Fibroblast of lung (primary cell): ENCODE measurements around the gene MRTO4. TPM values are rescaled to one million over a fixed set of nuclear protein-coding genes. Genes with fewer than 3 reads are reported as not detected.

Experiments used
- DNase-seq, 2 donors: peaks; one replicate each; pipeline versions ENCODE4 v3.0.0 to v3.0.0-alpha.2; 2010; ENCODE audit warnings: low read depth in 2 of 2
- H2AFZ ChIP-seq: 2 replicates; pipeline ENCODE4 v1.5.1; 2012; ENCODE audit warnings: low read length, control low read depth, inconsistent platforms
- H3K27ac ChIP-seq: 2 replicates; pipeline ENCODE4 v1.5.1; 2011; ENCODE audit warnings: low read length, control low read depth; ENCODE audit not compliant: insufficient read depth
- H3K27me3 ChIP-seq: 2 replicates; pipeline ENCODE4 v1.5.1; 2011; ENCODE audit warnings: mild to moderate bottlenecking, low read length; ENCODE audit not compliant: control insufficient read depth, insufficient read depth
- H3K36me3 ChIP-seq: 2 replicates; pipeline ENCODE4 v1.5.1; 2011; ENCODE audit warnings: low read length; ENCODE audit not compliant: control insufficient read depth, insufficient read depth
- H3K4me1 ChIP-seq: 2 replicates; pipeline ENCODE4 v1.5.1; 2011; ENCODE audit warnings: low read length; ENCODE audit not compliant: control insufficient read depth, insufficient read depth; ENCODE audit errors: extremely low read depth
- H3K4me2 ChIP-seq: 2 replicates; pipeline ENCODE4 v1.5.1; 2011; ENCODE audit warnings: low read length, control low read depth; ENCODE audit not compliant: insufficient read depth; ENCODE audit errors: extremely low read depth
- H3K4me3 ChIP-seq, 4 experiments: fragments of 200-600 bp in 1 of 4; sonication (generic) in 1 of 4; replicated peaks in 1 of 4; 2 replicates each; pipeline ENCODE4 v1.5.1; 2011 to 2016; ENCODE audit warnings: low read length in 4 of 4, low read depth in 3 of 4, mild to moderate bottlenecking in 3 of 4, control low read depth in 2 of 4, inconsistent platforms in 1 of 4, mixed read lengths in 1 of 4; ENCODE audit not compliant: insufficient read depth in 1 of 4; ENCODE audit errors: control extremely low read depth in 1 of 4
- H3K79me2 ChIP-seq: 2 replicates; pipeline ENCODE4 v1.5.1; 2012; ENCODE audit warnings: mild to moderate bottlenecking, low read length, inconsistent platforms; ENCODE audit not compliant: control insufficient read depth, insufficient read depth
- H3K9ac ChIP-seq: 2 replicates; pipeline ENCODE4 v1.5.1; 2011; ENCODE audit warnings: mild to moderate bottlenecking, low read length, control low read depth; ENCODE audit not compliant: insufficient read depth
- H3K9me3 ChIP-seq: 2 replicates; pipeline ENCODE4 v1.5.1; 2012; ENCODE audit warnings: low read depth, low read length; ENCODE audit not compliant: control insufficient read depth, insufficient read depth
- H4K20me1 ChIP-seq: 2 replicates; pipeline ENCODE4 v1.5.1; 2011; ENCODE audit warnings: low read length; ENCODE audit not compliant: control insufficient read depth, insufficient read depth; ENCODE audit errors: extremely low read depth
- CTCF ChIP-seq, 2 donors: IDR thresholded peaks in 1 of 2; conservative IDR thresholded peaks in 1 of 2; 1 replicate in 1 of 2; 2 replicates in 1 of 2; pipeline ENCODE4 v1.5.1; 2011 to 2012; ENCODE audit warnings: low read length in 2 of 2, control low read depth in 1 of 2, inconsistent platforms in 1 of 2, low read depth in 1 of 2, mild to moderate bottlenecking in 1 of 2
- EZH2 ChIP-seq: IDR thresholded peaks from 2 replicates; pipeline ENCODE4 v1.5.1; 2012; ENCODE audit warnings: low read length, control low read depth, mild to moderate bottlenecking; ENCODE audit errors: missing control alignments
- polyA plus RNA-seq, 2 donors: library from polyadenylated mRNA; depleted of rRNA in 1 of 2; stranded (reverse) in 1 of 2; unstranded in 1 of 2; fragments of >200 nt; gene quantifications; 2 replicates each; pipeline ENCODE4 v1.2.1, GENCODE V29; 2011 to 2012; ENCODE audit warnings: missing spikeins in 1 of 2
- total RNA-seq: library from RNA; depleted of rRNA; stranded (reverse); fragments of >200 nt; gene quantifications from 2 replicates; pipeline ENCODE4 v1.2.1, GENCODE V29; 2014

Gene MRTO4
- total and polyA plus RNA-seq, 2 donors (not counting 1 experiment from before 2014, with no cell fraction given): 12.6 to 28.6 TPM

- H3K4me3 ChIP-seq: no peak overlapping the region
- no peaks in the 10 kb centered on the region for H4K20me1 ChIP-seq
- H3K4me2 ChIP-seq: peak overlapping the region; percentile 59
- H3K4me1 ChIP-seq: peaks cover 16% of the 10 kb centered on the region
- H3K9me3 ChIP-seq: no peaks in the 10 kb centered on the region
- H2AFZ ChIP-seq: no peak overlapping the region
- no peak for DNase-seq
- H3K36me3 ChIP-seq: peaks cover 7% of the 10 kb centered on the region
- H3K79me2 ChIP-seq: peaks cover 26% of the 10 kb centered on the region
- TF ChIP-seq CTCF (conservative IDR thresholded peaks at IDR 0.05 in 1 of 2, IDR thresholded peaks at IDR 0.05 in 1 of 2; ENCODE audit: low read depth in 1 of 2, low read length in 2 of 2) (no peak), EZH2 (no peak)
- H3K9ac ChIP-seq: no peak overlapping the region
- peak overlapping the region; percentile 70 for H3K27ac ChIP-seq
- H3K27me3 ChIP-seq: no peaks in the 10 kb centered on the region
These were observed 56.9 kb downstream of the MRTO4 start for GRCh38 chr1:19308509-19308907.

GRCh38 chr1:19309123-19309813 lies 57.7 kb downstream of the MRTO4 start:
- Histone ChIP-seq H3K4me3 (no peak overlapping the region), H3K79me2 (peaks cover 30% of the 10 kb centered on the region), H3K27ac (peak overlapping the region; percentile 70), H2AFZ (no peak overlapping the region), H3K9me3 (no peaks in the 10 kb centered on the region), H3K36me3 (peaks cover 7% of the 10 kb centered on the region), H4K20me1 (no peaks in the 10 kb centered on the region), H3K27me3 (no peaks in the 10 kb centered on the region), H3K9ac (no peak overlapping the region), H3K4me2 (peak overlapping the region; percentile 59), H3K4me1 (peaks cover 16% of the 10 kb centered on the region)
- no peak for TF ChIP-seq CTCF (conservative IDR thresholded peaks at IDR 0.05 in 1 of 2, IDR thresholded peaks at IDR 0.05 in 1 of 2; ENCODE audit: low read depth in 1 of 2, low read length in 2 of 2)
- no peak for TF ChIP-seq EZH2
- DNase-seq: peak; percentile 68 to 87

Other genes with a start within 250 kb of the MRTO4 start
- gene UBR4, start 41.5 kb upstream of the MRTO4 start, total RNA-seq: 89.9 and 164 TPM in 2 replicates
- 32.0 and 44.5 TPM in 2 replicates for gene UBR4, start 41.5 kb upstream of the MRTO4 start, polyA plus RNA-seq
- gene EMC1, start 281 bp upstream of the MRTO4 start, total RNA-seq: 46.0 and 78.1 TPM in 2 replicates
- 33.3 and 53.3 TPM in 2 replicates for gene EMC1, start 281 bp upstream of the MRTO4 start, polyA plus RNA-seq
- gene AKR7A3, start 37.0 kb downstream of the MRTO4 start, total RNA-seq: 0.33 and 0.51 TPM in 2 replicates
- 0.11 and 0.12 TPM in 2 replicates for gene AKR7A3, start 37.0 kb downstream of the MRTO4 start, polyA plus RNA-seq
- gene AKR7A2, start 60.3 kb downstream of the MRTO4 start, total RNA-seq: 57.0 and 63.6 TPM in 2 replicates
- gene AKR7A2, start 60.3 kb downstream of the MRTO4 start, polyA plus RNA-seq: 31.3 and 38.0 TPM in 2 replicates
- gene SLC66A1, start 60.5 kb downstream of the MRTO4 start, total RNA-seq: 18.3 and 18.7 TPM in 2 replicates
- gene SLC66A1, start 60.5 kb downstream of the MRTO4 start, polyA plus RNA-seq: 7.1 and 10.3 TPM in 2 replicates
- gene CAPZB, start 233.7 kb downstream of the MRTO4 start, total RNA-seq: 77.6 and 104 TPM in 2 replicates
- gene CAPZB, start 233.7 kb downstream of the MRTO4 start, polyA plus RNA-seq: 495 and 519 TPM in 2 replicates